DND-41 (cell line): ENCODE measurements around the gene PROB1.

ENCODE experiments used
- EZH2 ChIP-seq: IDR thresholded peaks from 3 replicates; pipeline ENCODE4 v1.6.1; 2012; ENCODE audit warnings: borderline replicate concordance, low read depth, mild to moderate bottlenecking, moderate library complexity, low read length, inconsistent platforms; ENCODE audit not compliant: severe bottlenecking
- TF ChIP-seq, protein P1 (sequence below): IDR thresholded peaks from 2 replicates; pipeline ENCODE4 v1.5.1; 2012; ENCODE audit warnings: borderline replicate concordance, low read length, moderate library complexity, mild to moderate bottlenecking; ENCODE audit not compliant: poor library complexity, severe bottlenecking; ENCODE audit errors: extremely low read depth

DNA sequence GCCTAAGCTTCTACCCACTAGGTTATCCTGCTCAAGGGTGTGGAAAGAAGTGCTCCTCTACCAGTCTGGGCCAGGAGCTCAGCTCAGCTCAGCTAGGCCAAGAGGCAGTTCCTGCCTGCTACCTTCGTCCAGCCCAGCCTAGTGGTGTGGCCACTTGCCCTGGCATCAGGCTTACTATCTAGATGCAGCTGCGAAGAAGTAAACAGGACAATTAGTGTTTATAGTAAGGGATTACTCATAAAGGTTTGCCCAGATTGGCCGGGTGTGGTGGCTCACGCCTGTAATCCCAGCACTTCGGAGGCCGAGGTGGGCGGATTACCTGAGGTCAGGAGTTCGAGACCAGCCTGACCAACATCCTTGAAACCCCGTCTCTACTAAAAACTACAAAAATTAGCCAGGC is 21.7 kb upstream of the PROB1 start:
- TF ChIP-seq, protein P1, sequence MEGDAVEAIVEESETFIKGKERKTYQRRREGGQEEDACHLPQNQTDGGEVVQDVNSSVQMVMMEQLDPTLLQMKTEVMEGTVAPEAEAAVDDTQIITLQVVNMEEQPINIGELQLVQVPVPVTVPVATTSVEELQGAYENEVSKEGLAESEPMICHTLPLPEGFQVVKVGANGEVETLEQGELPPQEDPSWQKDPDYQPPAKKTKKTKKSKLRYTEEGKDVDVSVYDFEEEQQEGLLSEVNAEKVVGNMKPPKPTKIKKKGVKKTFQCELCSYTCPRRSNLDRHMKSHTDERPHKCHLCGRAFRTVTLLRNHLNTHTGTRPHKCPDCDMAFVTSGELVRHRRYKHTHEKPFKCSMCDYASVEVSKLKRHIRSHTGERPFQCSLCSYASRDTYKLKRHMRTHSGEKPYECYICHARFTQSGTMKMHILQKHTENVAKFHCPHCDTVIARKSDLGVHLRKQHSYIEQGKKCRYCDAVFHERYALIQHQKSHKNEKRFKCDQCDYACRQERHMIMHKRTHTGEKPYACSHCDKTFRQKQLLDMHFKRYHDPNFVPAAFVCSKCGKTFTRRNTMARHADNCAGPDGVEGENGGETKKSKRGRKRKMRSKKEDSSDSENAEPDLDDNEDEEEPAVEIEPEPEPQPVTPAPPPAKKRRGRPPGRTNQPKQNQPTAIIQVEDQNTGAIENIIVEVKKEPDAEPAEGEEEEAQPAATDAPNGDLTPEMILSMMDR, result no peak
- no peak for TF ChIP-seq EZH2
